Placental pericyte (primary cell): ENCODE results near the gene SRSF2. TPM values are rescaled to one million over a fixed set of nuclear protein-coding genes. Genes with fewer than 3 reads are reported as not detected.

Source experiments
- small RNA-seq: library from RNA; depleted of rRNA; stranded (forward); fragments of <200 nt; gene quantifications from one replicate; pipeline ENCODE3, GENCODE V24; 2012; ENCODE audit warnings: low replicate concordance
- total RNA-seq: library from RNA; depleted of rRNA; stranded (reverse); fragments of >200 nt; gene quantifications from 2 replicates; pipeline ENCODE4 v1.2.3, GENCODE V29; 2012

SRSF2 gene, protein sequence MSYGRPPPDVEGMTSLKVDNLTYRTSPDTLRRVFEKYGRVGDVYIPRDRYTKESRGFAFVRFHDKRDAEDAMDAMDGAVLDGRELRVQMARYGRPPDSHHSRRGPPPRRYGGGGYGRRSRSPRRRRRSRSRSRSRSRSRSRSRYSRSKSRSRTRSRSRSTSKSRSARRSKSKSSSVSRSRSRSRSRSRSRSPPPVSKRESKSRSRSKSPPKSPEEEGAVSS
- total RNA-seq: 122 and 305 TPM in 2 replicates

DNA sequence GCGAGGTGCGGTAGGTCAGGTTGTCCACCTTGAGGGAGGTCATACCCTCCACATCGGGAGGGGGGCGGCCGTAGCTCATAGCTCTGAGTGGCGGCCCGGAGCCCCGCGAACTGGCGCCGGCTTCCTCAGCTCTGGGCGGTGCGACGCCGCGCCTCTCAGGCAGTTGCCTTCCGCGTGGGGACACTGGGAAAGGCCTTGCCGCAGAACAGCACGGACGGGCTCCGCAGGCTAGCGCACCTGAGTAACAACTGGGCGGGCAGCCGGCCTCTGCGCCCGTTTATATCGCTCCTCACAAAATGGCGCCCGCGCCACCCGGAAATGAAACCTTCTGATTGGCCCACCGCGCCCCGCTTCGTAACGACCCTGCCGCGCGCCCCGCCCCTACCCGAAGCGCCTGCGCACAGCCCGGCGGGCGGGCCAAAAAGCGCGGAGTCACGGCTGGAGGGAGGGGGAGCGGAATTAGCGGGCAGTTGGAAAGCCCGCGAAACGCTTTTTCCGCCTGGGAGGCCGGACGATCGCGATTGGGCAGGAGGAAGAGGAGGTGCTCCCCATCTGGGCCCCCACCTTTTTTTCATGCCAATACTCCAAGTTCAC, at the start of gene SRSF2:
Gene SRSF2 (minus strand): TSS at position 250 of the 594 bp plus-strand sequence. CDS start 171 bp downstream, at position 79.

DNA sequence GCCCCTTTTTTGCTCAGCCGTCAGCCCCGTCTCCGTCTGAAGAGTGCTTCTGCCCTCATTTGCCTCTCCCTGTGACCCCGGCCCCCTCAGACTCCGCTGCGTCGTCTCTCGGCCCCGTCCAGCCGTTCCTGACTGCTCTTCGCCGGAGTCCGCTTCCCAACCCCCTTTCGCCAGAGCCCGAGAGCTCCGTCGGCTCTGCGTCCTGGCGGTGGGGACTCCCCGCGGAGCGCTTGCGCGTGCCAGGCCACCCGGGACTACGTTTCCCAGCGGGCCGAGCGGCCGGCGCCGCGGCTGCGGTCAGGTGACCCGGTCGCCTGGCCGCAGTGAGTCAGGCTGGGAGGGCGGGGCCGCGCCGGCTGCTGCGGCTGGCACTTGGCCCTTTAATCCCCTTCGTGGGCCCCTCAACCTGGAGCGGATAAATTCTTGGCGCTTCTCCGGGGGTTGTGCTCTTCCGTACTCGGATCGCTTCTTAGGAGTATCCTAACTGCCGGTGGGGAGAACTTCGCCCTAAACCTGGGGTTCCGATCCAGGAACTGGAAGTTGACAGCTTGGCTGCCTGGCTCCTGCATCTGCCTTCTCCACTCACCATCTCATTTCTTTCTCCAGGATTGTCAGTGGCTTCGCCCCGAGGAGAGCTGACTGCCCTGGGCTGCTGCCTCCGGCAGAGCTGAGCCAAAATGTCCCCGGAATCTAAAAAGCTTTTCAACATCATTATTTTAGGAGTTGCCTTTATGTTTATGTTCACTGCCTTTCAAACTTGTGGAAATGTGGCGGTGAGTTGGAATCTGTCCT, 741 bp upstream of the SRSF2 start, which contains the start of gene MFSD11:
Gene MFSD11 (plus strand): TSS at position 444 of the 792 bp plus-strand sequence. CDS start 234 bp downstream, at position 678.

DNA sequence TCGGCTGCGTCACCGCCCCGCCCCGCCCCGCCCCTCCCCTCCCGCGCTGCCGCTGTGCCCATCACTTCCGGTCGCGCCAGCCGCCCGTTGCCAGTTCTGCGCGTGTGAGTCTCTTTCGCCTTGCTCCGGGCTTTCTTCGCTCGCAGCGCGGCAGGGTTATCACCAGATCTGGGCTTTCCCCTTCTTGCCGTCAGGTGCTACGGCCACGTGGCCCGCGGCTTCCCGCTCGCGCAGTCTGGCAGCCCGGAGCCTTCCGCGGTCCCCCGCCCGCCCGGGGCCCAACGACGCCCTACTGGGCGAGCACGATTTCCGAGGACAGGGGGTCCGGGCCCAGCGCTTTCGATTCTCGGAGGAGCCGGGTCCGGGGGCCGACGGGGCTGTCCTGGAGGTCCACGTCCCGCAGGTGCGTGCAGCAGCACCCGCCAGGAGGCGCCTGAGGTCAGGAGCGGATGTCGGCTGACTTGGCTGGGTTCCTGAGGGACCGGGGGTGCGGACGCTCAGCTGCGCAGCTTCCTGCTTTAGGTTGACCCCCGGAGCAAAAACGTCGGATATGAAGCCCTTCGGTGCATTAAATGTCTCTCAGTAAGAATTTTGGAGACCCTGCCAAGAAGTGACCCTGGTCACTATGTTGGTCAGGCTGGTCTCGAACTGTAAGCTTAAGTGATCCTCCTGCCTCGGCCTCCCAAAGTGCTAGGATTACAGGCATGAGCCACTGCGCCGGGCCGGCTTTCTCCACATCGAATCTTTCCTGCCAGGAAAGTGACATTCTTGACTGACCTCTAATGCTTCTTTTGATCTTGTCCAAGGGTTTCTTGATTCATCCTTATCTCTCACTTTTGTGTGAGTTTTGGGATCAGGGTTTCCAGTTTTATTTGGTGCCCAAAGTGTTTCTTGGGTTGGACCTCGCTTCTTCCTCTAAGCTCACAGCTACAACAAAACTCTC, 10.1 kb downstream of the SRSF2 start, which contains the start of gene METTL23:
Gene METTL23 (plus strand): TSS at position 64 of the 943 bp plus-strand sequence. CDS start 2,872 bp downstream, outside the sequence.

DNA sequence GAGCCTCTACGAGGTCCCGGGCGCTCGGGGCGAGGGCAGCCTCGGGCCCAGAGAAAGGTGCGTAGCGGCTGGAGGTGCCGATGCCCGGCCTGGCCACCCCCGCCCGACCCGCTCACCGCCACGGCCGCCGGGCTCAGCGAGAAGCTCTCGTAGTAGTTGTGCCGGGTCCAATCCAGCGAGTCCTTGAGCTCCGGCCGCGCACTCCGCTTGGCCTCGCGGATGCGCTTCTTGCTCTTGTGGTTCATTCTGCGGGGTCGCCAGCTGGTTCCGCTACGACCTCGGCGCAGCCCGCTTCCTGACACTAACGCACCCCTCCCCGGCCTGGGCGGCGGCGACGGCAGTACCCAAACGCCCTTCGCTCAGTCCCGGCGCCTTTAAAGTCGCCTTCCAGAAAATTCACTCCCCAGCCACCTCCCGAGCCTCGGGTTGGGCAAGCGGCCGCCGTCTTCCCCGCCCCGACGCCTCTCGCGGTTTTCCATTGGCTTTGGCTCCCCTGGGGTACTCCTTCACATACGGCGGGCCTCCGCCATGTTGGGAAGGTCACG, 10.8 kb downstream of the SRSF2 start, which contains the start of gene JMJD6:
Gene JMJD6 (minus strand): TSS at position 376 of the 545 bp plus-strand sequence. CDS start 131 bp downstream, at position 245.

DNA sequence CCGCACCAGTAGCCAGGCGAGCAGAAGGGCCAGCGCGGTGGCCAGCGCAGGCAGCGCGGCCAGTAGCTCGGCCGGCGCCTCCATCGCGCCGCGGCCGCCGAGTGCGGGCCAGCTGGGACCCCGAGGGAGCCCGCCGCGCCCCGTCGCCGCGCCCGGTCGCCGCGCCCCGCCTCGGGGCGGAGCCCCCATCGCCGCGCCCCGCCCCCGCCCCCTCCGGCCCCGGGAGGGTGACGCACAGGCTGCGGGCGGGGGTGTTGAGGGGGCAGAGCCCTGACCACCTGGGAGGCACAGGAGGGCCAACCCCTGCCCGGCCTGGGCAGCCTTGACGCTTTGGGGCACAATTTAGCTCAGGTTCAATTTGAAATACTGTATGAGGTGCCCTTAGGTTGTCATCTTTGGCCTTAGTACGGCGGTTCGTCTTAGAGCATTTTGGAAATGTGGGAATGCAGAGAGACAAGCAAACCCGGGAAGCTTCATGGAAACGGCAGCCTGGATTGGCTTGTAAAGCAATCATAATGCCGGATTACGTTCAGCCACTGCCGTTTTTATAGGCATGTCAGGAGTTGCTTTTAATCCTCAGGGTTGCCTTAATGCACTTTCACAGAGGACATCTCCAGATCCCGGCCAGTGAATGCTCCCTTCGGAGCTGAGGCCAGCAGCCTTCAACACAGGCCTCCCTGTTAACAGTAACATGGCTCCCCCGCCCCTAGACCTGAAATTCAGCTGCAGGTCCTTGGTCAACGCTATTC, 26.1 kb downstream of the SRSF2 start, which contains the start of gene MXRA7:
Gene MXRA7 (minus strand): TSS at position 103 of the 749 bp plus-strand sequence. CDS start 19 bp downstream, at position 84.

Small RNA genes lying within 50 kb of the gene (small RNA-seq; reads per million reads assigned to genes)
- gene AC005837.3 (not detected), gene RF02271 (not detected), gene RNU6-97P (not detected), gene RNY4P36 (0.29 reads per million)

Other genes with a start within 250 kb of the SRSF2 start
- 34.4 and 40.2 TPM in 2 replicates for gene RHBDF2, start 235.9 kb downstream of the SRSF2 start, total RNA-seq
- 73.5 and 104 TPM in 2 replicates for gene CYGB, start 199.6 kb downstream of the SRSF2 start, total RNA-seq
- 3.5 and 4.3 TPM in 2 replicates for gene PRCD, start 197.3 kb downstream of the SRSF2 start, total RNA-seq
- gene ST6GALNAC2, start 151.5 kb downstream of the SRSF2 start, total RNA-seq: 1.3 and 2.6 TPM in 2 replicates
- gene ST6GALNAC1, start 93.6 kb downstream of the SRSF2 start, total RNA-seq: not detected in 2 replicates
- gene MXRA7, start 26.4 kb downstream of the SRSF2 start, total RNA-seq: 194 and 211 TPM in 2 replicates
- gene JMJD6, start 10.7 kb downstream of the SRSF2 start, total RNA-seq: 24.2 and 37.0 TPM in 2 replicates
- 17.7 and 25.5 TPM in 2 replicates for gene METTL23, start 10.5 kb downstream of the SRSF2 start, total RNA-seq
- gene MFSD11, start 788 bp upstream of the SRSF2 start, total RNA-seq: 28.9 and 56.1 TPM in 2 replicates
- gene MGAT5B, start 131.1 kb upstream of the SRSF2 start, total RNA-seq: 0.22 and 0.86 TPM in 2 replicates